Fibroblast of lung (primary cell): ENCODE data around the gene PDZRN4. TPM values are rescaled to one million over a fixed set of nuclear protein-coding genes. Genes with fewer than 3 reads are reported as not detected.

Experiments
- DNase-seq, 2 donors: peaks; one replicate each; pipeline versions ENCODE4 v3.0.0 to v3.0.0-alpha.2; 2010; ENCODE audit warnings: low read depth in 2 of 2
- H2AFZ ChIP-seq: 2 replicates; pipeline ENCODE4 v1.5.1; 2012; ENCODE audit warnings: low read length, control low read depth, inconsistent platforms
- H3K27ac ChIP-seq: 2 replicates; pipeline ENCODE4 v1.5.1; 2011; ENCODE audit warnings: low read length, control low read depth; ENCODE audit not compliant: insufficient read depth
- H3K27me3 ChIP-seq: 2 replicates; pipeline ENCODE4 v1.5.1; 2011; ENCODE audit warnings: mild to moderate bottlenecking, low read length; ENCODE audit not compliant: control insufficient read depth, insufficient read depth
- H3K36me3 ChIP-seq: 2 replicates; pipeline ENCODE4 v1.5.1; 2011; ENCODE audit warnings: low read length; ENCODE audit not compliant: control insufficient read depth, insufficient read depth
- H3K4me1 ChIP-seq: 2 replicates; pipeline ENCODE4 v1.5.1; 2011; ENCODE audit warnings: low read length; ENCODE audit not compliant: control insufficient read depth, insufficient read depth; ENCODE audit errors: extremely low read depth
- H3K4me2 ChIP-seq: 2 replicates; pipeline ENCODE4 v1.5.1; 2011; ENCODE audit warnings: low read length, control low read depth; ENCODE audit not compliant: insufficient read depth; ENCODE audit errors: extremely low read depth
- H3K4me3 ChIP-seq, 4 experiments: fragments of 200-600 bp in 1 of 4; sonication (generic) in 1 of 4; replicated peaks in 1 of 4; 2 replicates each; pipeline ENCODE4 v1.5.1; 2011 to 2016; ENCODE audit warnings: low read length in 4 of 4, low read depth in 3 of 4, mild to moderate bottlenecking in 3 of 4, control low read depth in 2 of 4, inconsistent platforms in 1 of 4, mixed read lengths in 1 of 4; ENCODE audit not compliant: insufficient read depth in 1 of 4; ENCODE audit errors: control extremely low read depth in 1 of 4
- H3K79me2 ChIP-seq: 2 replicates; pipeline ENCODE4 v1.5.1; 2012; ENCODE audit warnings: mild to moderate bottlenecking, low read length, inconsistent platforms; ENCODE audit not compliant: control insufficient read depth, insufficient read depth
- H3K9ac ChIP-seq: 2 replicates; pipeline ENCODE4 v1.5.1; 2011; ENCODE audit warnings: mild to moderate bottlenecking, low read length, control low read depth; ENCODE audit not compliant: insufficient read depth
- H3K9me3 ChIP-seq: 2 replicates; pipeline ENCODE4 v1.5.1; 2012; ENCODE audit warnings: low read depth, low read length; ENCODE audit not compliant: control insufficient read depth, insufficient read depth
- H4K20me1 ChIP-seq: 2 replicates; pipeline ENCODE4 v1.5.1; 2011; ENCODE audit warnings: low read length; ENCODE audit not compliant: control insufficient read depth, insufficient read depth; ENCODE audit errors: extremely low read depth
- EZH2 ChIP-seq: IDR thresholded peaks from 2 replicates; pipeline ENCODE4 v1.5.1; 2012; ENCODE audit warnings: low read length, control low read depth, mild to moderate bottlenecking; ENCODE audit errors: missing control alignments
- polyA plus RNA-seq, 2 donors: library from polyadenylated mRNA; depleted of rRNA in 1 of 2; stranded (reverse) in 1 of 2; unstranded in 1 of 2; fragments of >200 nt; gene quantifications; 2 replicates each; pipeline ENCODE4 v1.2.1, GENCODE V29; 2011 to 2012; ENCODE audit warnings: missing spikeins in 1 of 2
- total RNA-seq: library from RNA; depleted of rRNA; stranded (reverse); fragments of >200 nt; gene quantifications from 2 replicates; pipeline ENCODE4 v1.2.1, GENCODE V29; 2014
- TF ChIP-seq, protein P1 (sequence below), 2 donors: IDR thresholded peaks in 1 of 2; conservative IDR thresholded peaks in 1 of 2; 1 replicate in 1 of 2; 2 replicates in 1 of 2; pipeline ENCODE4 v1.5.1; 2011 to 2012; ENCODE audit warnings: low read length in 2 of 2, control low read depth in 1 of 2, inconsistent platforms in 1 of 2, low read depth in 1 of 2, mild to moderate bottlenecking in 1 of 2

The PDZRN4 gene
- total and polyA plus RNA-seq, 2 donors (not counting 1 experiment from before 2014, with no cell fraction given) = not detected

DNA sequence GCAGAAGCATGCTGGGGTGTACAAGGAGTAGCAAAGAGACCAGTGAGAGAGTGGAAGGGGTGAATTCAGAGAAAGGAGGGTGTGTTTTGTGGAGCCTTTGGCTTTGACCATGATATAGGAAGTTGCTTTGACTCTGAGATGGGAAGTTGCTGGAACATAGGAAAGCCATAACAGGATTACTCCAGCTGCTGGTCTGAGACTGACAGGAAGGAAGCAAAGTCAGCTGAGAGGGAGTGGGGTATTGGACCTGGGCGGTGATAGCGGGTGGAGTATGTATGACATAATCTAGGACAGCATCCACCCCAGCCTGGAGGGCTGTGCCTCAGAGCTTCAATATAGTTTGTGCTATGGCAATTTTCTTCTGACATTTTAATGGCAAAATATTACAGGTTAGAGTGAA lies 324.4 kb downstream of the PDZRN4 start:
- no peak overlapping the region for H3K4me2 ChIP-seq
- no peak overlapping the region for H2AFZ ChIP-seq
- no peak for DNase-seq
- no peaks in the 10 kb centered on the region for H3K9me3 ChIP-seq
- H4K20me1 ChIP-seq = no peaks in the 10 kb centered on the region
- no peaks in the 10 kb centered on the region for H3K4me1 ChIP-seq
- no peaks in the 10 kb centered on the region for H3K36me3 ChIP-seq
- H3K27me3 ChIP-seq = no peaks in the 10 kb centered on the region
- no peak overlapping the region for H3K9ac ChIP-seq
- TF ChIP-seq, protein P1, sequence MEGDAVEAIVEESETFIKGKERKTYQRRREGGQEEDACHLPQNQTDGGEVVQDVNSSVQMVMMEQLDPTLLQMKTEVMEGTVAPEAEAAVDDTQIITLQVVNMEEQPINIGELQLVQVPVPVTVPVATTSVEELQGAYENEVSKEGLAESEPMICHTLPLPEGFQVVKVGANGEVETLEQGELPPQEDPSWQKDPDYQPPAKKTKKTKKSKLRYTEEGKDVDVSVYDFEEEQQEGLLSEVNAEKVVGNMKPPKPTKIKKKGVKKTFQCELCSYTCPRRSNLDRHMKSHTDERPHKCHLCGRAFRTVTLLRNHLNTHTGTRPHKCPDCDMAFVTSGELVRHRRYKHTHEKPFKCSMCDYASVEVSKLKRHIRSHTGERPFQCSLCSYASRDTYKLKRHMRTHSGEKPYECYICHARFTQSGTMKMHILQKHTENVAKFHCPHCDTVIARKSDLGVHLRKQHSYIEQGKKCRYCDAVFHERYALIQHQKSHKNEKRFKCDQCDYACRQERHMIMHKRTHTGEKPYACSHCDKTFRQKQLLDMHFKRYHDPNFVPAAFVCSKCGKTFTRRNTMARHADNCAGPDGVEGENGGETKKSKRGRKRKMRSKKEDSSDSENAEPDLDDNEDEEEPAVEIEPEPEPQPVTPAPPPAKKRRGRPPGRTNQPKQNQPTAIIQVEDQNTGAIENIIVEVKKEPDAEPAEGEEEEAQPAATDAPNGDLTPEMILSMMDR (conservative IDR thresholded peaks at IDR 0.05 in 1 of 2, IDR thresholded peaks at IDR 0.05 in 1 of 2; ENCODE audit: low read depth in 1 of 2, low read length in 2 of 2) = no peak
- no peak overlapping the region for H3K4me3 ChIP-seq
- H3K79me2 ChIP-seq = no peaks in the 10 kb centered on the region
- no peak overlapping the region for H3K27ac ChIP-seq

DNA sequence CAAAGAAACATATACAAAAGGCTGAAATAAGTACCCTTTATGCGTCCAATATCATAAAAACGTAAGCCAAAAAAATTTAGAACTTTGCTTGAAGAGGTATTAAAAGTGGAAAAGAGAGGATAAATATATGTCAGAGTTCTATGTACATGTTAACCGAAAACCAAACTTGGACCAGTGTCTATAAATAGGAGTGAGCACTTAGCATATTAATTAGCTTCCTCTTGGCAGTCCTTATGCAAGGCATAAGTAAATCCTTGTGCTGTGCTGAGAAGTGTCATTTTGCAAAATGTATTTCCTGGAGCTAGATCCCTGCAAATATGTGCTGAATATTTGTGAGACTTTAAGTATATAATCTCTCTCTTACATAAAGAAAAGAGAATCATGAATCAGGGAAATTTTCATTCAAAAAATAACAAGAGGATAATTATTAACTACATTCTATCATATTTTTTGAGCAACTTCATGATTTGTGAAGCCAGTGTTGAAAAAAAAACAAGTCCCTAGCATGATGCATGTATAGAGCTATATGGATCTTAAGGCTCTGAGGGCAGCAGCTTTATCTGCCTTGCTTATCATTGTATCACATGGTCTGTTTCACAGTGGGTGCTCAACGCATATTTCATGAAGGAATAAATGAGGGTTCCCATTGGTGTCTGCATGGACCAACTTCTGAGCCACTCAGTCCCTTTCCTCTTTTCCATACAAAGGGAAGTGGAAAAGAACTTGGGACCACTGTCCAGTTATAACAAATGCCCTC lies 326.1 kb downstream of the PDZRN4 start:
- Histone ChIP-seq H3K27ac (no peak overlapping the region), H2AFZ (no peak overlapping the region), H3K27me3 (no peaks in the 10 kb centered on the region), H3K9me3 (no peaks in the 10 kb centered on the region), H3K9ac (no peak overlapping the region), H3K4me1 (no peaks in the 10 kb centered on the region), H3K4me2 (no peak overlapping the region), H3K4me3 (no peak overlapping the region), H4K20me1 (no peaks in the 10 kb centered on the region), H3K36me3 (no peaks in the 10 kb centered on the region), H3K79me2 (no peaks in the 10 kb centered on the region)
- no peak for TF ChIP-seq EZH2
- peak in 1 of 2 donors; percentile 9 for DNase-seq

DNA sequence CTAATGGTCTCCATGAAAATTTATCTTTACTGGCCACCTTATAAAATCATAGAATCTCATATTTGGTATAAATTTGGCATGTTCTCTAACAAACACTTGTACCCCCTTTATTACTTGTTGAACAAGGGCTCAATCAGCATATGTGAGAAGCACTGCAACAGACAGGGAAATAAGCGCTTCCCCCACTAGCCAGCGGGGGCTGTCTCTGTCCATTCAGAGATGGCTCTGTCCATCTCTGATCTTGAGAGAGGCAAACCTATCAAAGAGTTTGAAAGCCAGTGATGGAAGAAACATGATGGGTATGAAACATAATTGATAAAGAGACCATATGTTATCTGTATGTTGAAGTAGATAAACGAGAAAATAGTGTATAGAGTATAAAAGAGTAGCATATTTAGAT lies 326.8 kb downstream of the PDZRN4 start:
- Histone ChIP-seq H3K4me2 (no peak overlapping the region), H3K79me2 (no peaks in the 10 kb centered on the region), H3K27ac (no peak overlapping the region), H3K27me3 (no peaks in the 10 kb centered on the region), H3K9me3 (no peaks in the 10 kb centered on the region), H3K9ac (no peak overlapping the region), H4K20me1 (no peaks in the 10 kb centered on the region), H3K4me1 (no peaks in the 10 kb centered on the region), H3K4me3 (no peak overlapping the region), H2AFZ (no peak overlapping the region), H3K36me3 (no peaks in the 10 kb centered on the region)
- DNase-seq = no peak
- TF ChIP-seq, protein P1 (conservative IDR thresholded peaks at IDR 0.05 in 1 of 2, IDR thresholded peaks at IDR 0.05 in 1 of 2; ENCODE audit: low read depth in 1 of 2, low read length in 2 of 2) = peak; percentile 24 to 33
- TF ChIP-seq EZH2 = no peak
